ENCODE measurements around the gene UBE2V1.

The UBE2V1 gene

DNA sequence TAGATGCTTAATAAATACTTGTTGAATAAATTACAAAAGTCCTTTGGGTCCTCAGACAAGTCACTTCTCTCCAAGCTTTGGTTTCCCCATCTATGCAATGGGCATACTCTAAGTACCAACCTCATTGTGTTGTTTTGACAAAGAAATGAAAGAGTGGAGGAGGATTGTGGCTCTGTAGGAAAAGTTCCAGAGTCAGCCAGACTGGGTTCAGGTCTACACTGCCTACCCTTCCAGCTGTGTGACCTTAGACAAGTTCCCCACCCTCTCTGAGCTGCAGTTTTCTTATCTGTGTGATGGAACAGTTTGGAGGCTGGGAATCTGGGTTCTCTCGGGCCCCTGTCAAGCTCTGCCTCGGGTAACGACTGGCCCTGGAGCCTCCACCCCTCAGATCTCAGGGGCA, 76.2 kb downstream of the UBE2V1 start:
- no peaks in the 10 kb centered on the region for H3K9me2 ChIP-seq (replicated peaks; ENCODE audit: insufficient read depth, low read length)
- no peaks in the 10 kb centered on the region for H3F3A ChIP-seq (ENCODE audit: insufficient read depth, low read length)
- no peaks in the 10 kb centered on the region for H3K9me3 ChIP-seq (replicated peaks; ENCODE audit: insufficient read depth, low read length)
- no peak overlapping the region for H3K4me3 ChIP-seq (ENCODE audit: low read length)
- no peak overlapping the region for H3K4me2 ChIP-seq (ENCODE audit: low read depth, low read length)
- DNase-seq, result no peak
- no peaks in the 10 kb centered on the region for H3K36me3 ChIP-seq (replicated peaks; ENCODE audit: insufficient read depth, low read length)
- no peak overlapping the region for H2AFZ ChIP-seq (ENCODE audit: low read length)
- TF ChIP-seq EZH2phosphoT487 (IDR thresholded peaks at IDR 0.05; ENCODE audit: low read length), result no peak
- TF ChIP-seq EZH2 (optimal IDR thresholded peaks at IDR 0.05; ENCODE audit: low read depth, low read length), result no peak
- TF ChIP-seq, protein P1, sequence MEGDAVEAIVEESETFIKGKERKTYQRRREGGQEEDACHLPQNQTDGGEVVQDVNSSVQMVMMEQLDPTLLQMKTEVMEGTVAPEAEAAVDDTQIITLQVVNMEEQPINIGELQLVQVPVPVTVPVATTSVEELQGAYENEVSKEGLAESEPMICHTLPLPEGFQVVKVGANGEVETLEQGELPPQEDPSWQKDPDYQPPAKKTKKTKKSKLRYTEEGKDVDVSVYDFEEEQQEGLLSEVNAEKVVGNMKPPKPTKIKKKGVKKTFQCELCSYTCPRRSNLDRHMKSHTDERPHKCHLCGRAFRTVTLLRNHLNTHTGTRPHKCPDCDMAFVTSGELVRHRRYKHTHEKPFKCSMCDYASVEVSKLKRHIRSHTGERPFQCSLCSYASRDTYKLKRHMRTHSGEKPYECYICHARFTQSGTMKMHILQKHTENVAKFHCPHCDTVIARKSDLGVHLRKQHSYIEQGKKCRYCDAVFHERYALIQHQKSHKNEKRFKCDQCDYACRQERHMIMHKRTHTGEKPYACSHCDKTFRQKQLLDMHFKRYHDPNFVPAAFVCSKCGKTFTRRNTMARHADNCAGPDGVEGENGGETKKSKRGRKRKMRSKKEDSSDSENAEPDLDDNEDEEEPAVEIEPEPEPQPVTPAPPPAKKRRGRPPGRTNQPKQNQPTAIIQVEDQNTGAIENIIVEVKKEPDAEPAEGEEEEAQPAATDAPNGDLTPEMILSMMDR (IDR thresholded peaks at IDR 0.05; ENCODE audit: low read length), result no peak
- H3K27me3 ChIP-seq (replicated peaks; ENCODE audit: insufficient read depth, low read length), result no peaks in the 10 kb centered on the region
- no peaks in the 10 kb centered on the region for H3K79me2 ChIP-seq (ENCODE audit: low read length)
- no peak overlapping the region for H3K27ac ChIP-seq (ENCODE audit: low read length)
- no peak overlapping the region for H3K9ac ChIP-seq (ENCODE audit: low read length)
- H3K4me1 ChIP-seq (ENCODE audit: low read length), result no peaks in the 10 kb centered on the region
- H4K20me1 ChIP-seq (ENCODE audit: insufficient read depth, low read length), result no peaks in the 10 kb centered on the region

DNA sequence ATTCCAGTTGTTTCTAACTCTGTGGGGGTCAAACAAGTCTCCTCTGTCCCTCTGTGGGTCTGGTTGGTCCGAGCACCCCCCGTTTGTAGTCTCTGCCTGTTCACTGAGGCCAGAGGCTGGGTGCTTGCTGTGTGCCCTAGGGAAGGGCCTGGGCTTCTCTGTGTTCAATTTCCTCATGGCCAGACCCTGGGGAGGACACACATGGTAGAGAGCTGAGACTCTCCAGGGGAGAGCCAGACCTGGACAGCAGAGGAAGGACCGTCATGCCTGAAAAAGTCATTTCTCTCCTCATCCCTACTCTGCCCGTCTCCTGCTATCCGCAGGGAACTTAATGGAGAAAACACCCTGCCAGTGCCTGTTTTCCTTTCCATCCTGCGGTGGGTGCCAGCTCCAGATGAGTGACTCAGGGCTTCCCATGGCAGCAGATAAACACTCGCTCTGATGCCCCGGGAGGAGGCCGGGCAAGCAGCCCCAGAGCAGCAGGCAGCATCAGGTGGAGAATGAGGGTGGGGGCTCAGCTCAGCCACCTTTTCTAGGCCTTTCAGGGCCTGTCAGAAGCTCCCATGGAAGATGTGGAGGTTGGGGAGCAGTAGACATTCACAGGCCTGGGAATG, 78.3 kb downstream of the UBE2V1 start:
- Histone ChIP-seq H3K36me3 (replicated peaks; ENCODE audit: insufficient read depth, low read length) (no peaks in the 10 kb centered on the region), H3K4me3 (ENCODE audit: low read length) (no peak overlapping the region), H3K27ac (ENCODE audit: low read length) (no peak overlapping the region), H2AFZ (ENCODE audit: low read length) (no peak overlapping the region), H3K27me3 (replicated peaks; ENCODE audit: insufficient read depth, low read length) (no peaks in the 10 kb centered on the region), H3K4me2 (ENCODE audit: low read depth, low read length) (no peak overlapping the region), H3F3A (ENCODE audit: insufficient read depth, low read length) (no peaks in the 10 kb centered on the region), H3K9ac (ENCODE audit: low read length) (no peak overlapping the region), H3K79me2 (ENCODE audit: low read length) (no peaks in the 10 kb centered on the region), H3K9me2 (replicated peaks; ENCODE audit: insufficient read depth, low read length) (no peaks in the 10 kb centered on the region), H3K4me1 (ENCODE audit: low read length) (no peaks in the 10 kb centered on the region), H3K9me3 (replicated peaks; ENCODE audit: insufficient read depth, low read length) (no peaks in the 10 kb centered on the region), H4K20me1 (ENCODE audit: insufficient read depth, low read length) (no peaks in the 10 kb centered on the region)
- DNase-seq, result no peak
- TF ChIP-seq, protein P1 (IDR thresholded peaks at IDR 0.05; ENCODE audit: low read length), result no peak
- no peak for TF ChIP-seq EZH2 (optimal IDR thresholded peaks at IDR 0.05; ENCODE audit: low read depth, low read length)
- no peak for TF ChIP-seq EZH2phosphoT487 (IDR thresholded peaks at IDR 0.05; ENCODE audit: low read length)

DNA sequence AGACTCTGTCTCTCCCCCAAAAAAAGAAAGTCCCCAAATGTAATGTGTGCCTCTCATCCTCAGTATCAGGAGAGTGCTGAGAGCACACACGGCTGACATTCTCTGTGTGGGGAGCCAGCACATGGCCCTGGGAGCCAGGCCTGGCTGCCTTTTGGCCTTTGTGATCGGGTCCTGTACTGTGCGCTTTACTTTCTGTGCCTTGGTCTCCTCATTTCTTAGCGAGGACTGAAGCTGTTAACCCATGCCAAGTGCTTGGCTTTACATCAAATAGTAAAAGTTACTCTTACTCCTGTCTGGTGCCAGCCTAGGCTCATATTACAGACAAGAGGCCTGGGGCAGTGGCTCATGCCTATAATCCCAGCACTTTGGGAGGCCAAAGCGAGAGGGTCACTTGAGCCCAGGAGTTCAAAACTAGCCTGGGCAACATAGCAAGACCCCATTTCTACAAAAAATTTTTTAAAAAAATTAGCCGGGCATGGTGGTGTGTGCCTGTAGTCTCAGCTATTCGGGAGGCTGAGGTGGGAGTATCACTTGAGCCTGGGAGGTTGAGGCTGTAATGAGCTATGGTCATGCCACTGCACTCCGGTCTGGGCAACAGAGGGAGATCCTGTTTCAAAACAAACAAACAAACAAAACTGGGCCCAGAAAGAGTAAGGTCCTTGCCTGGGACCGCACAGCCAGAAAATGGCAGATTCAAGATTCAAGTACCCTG, 79.8 kb downstream of the UBE2V1 start:
- no peak for DNase-seq
- no peak overlapping the region for H2AFZ ChIP-seq (ENCODE audit: low read length)
- no peak overlapping the region for H3K9ac ChIP-seq (ENCODE audit: low read length)
- no peak overlapping the region for H3K27ac ChIP-seq (ENCODE audit: low read length)
- TF ChIP-seq EZH2 (optimal IDR thresholded peaks at IDR 0.05; ENCODE audit: low read depth, low read length) (no peak), EZH2phosphoT487 (IDR thresholded peaks at IDR 0.05; ENCODE audit: low read length) (no peak)
- TF ChIP-seq, protein P1 (IDR thresholded peaks at IDR 0.05; ENCODE audit: low read length), result no peak
- no peaks in the 10 kb centered on the region for H4K20me1 ChIP-seq (ENCODE audit: insufficient read depth, low read length)
- no peaks in the 10 kb centered on the region for H3K9me3 ChIP-seq (replicated peaks; ENCODE audit: insufficient read depth, low read length)
- H3K36me3 ChIP-seq (replicated peaks; ENCODE audit: insufficient read depth, low read length), result no peaks in the 10 kb centered on the region
- no peaks in the 10 kb centered on the region for H3K79me2 ChIP-seq (ENCODE audit: low read length)
- no peaks in the 10 kb centered on the region for H3F3A ChIP-seq (ENCODE audit: insufficient read depth, low read length)
- H3K9me2 ChIP-seq (replicated peaks; ENCODE audit: insufficient read depth, low read length), result no peaks in the 10 kb centered on the region
- H3K4me2 ChIP-seq (ENCODE audit: low read depth, low read length), result no peak overlapping the region
- H3K4me3 ChIP-seq (ENCODE audit: low read length), result no peak overlapping the region
- no peaks in the 10 kb centered on the region for H3K27me3 ChIP-seq (replicated peaks; ENCODE audit: insufficient read depth, low read length)
- no peaks in the 10 kb centered on the region for H3K4me1 ChIP-seq (ENCODE audit: low read length)
